Stimulated activated CD4-positive, alpha-beta T cell treated with anti-CD3 and anti-CD28 coated beads, Interleukin-12 subunit alpha, Interleukin-12 subunit beta, amount 100 ng/mL, for 4 hours (primary cell): ENCODE results near the gene MADD.

Source experiments
- DNase-seq: peaks from one replicate; pipeline ENCODE4 v3.0.0-alpha.2; 2020

Gene MADD

GRCh38 chr11:47360341-47360740 is 90.4 kb downstream of the MADD start:
- DNase-seq: no peak

GRCh38 chr11:47361419-47361818 is 91.5 kb downstream of the MADD start:
- DNase-seq: no peak

DNA sequence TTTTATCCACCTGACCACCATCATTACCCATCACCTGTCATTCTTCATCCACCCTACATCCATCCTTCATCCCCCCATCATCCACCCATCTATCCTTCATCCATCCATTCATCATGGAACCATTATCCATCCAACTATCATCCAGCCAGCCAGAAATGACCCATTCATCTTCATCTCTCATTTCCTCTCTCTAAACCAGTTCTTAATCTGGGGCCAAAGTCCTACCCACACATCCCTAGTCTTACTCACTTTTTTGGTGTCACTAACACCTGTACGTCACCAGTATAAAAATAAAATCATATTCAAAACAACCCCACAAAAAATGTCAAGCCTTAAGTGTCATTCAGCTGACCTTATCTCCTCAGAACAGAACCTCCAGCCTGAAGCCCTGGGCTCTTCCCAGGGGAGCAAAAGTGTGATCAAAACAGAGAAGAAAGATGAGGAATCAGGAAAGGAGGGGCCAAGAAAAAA is 96.1 kb downstream of the MADD start:
- DNase-seq: no peak

DNA sequence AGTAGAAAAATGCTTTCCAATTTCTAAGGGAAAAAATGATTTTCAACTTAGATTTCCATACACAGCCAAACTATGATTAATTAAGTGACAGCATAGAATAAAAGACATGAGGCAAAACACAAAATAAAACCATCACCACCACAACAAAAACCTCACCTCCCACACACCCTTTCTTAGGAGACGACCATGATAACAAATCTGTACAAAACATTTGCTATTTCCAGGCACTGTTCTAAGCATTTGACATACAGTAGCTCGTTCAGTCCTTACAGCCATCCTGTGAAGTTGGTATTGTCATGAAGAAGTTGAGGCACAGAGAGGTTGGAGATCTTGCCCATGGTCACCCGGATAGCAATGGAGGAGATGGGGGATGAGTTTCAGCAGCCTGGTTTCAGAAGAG is 99.7 kb downstream of the MADD start:
- DNase-seq: no peak

DNA sequence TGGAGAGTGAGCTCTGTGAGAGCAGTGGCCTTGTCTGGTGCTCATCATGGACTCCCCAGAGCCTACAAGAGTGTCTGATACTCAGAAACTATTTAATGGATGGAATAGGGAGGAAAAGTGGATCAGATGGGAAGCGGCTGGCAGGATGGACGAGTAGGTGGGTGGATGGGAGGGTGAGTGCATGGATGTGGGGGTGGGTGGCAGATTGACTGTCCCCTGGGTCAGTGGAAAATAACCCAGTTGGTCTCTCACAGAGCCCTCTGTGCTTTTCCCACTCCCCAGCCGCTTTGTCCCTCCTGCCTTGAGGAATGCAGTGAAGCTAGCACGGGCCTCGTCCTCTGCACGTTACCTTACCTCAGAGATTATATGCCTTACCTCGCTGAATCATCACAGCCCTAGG is 102.5 kb downstream of the MADD start:
- no peak for DNase-seq

GRCh38 chr11:47373876-47374719 is 104.2 kb downstream of the MADD start:
- DNase-seq: peak; percentile 88

- no peak for DNase-seq
Measured at GRCh38 chr11:47374720-47375019, 104.7 kb downstream of the MADD start.

GRCh38 chr11:47375020-47375419 is 105.1 kb downstream of the MADD start:
- no peak for DNase-seq

- DNase-seq: no peak
Measured at GRCh38 chr11:47375546-47376085, 105.7 kb downstream of the MADD start.

DNA sequence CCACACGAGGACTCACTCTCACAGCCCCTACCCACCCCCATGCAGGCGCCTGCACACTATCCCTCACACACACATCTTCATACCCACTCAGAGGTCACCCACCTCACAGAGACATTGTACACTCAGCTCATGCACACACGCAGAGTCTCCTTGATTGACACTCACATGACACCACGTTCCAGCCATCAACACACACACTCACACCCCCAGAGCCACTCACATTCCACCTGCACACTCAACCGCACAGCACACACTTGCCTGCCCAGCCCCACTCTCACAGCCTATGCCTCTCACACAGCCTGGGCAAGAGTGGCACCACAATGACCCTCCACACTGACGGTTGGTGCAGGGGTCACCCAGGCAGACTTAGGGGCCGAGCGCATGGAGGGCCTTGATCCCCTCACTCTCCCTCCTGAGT is 106.2 kb downstream of the MADD start:
- no peak for DNase-seq

DNA sequence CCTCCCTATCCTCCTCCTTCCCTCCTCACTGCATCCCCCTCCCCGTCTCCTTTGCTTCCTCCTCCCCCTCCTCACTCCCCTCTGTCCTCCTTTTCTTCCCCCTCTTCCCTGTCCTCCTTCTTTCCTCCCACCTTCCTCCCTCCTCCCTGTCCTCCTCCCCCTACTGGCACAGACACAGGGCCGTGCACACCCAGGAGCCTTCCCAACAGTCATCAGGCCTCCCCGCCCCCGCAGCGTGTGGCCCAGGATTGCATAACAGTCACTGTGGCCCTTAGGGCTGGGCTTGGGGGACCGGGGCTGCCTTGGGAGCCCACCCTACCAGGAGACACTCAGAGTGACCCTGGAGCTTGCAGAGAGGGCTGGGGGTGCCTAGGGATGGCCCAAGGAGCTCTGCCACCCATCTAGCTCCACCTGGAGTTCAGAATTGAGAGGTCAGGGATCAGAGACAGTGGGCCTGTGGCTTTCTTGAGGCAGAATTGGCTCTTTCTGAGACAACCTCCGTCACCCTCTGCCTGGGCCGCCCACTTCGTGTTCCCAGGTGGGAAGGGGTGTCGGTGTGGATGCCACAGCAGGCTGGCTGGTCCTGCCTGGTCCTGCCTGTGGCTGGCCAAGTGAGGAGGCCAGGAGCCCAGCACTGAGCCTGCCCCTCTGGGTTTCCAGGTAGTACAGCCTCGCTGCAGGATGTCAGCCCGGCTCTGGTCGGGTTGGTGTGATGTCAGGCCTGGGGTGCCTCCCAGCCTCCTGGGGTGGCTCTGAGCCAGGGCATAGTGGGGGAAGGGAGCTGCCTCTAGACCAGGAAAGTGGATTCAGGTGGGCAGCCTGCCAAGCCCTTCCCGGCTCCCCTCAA is 106.8 kb downstream of the MADD start:
- DNase-seq: no peak

- no peak for DNase-seq
Measured at GRCh38 chr11:47377571-47378009, 107.7 kb downstream of the MADD start.

- DNase-seq: no peak
Measured at GRCh38 chr11:47378010-47378835, 108.3 kb downstream of the MADD start, which contains the start of gene SPI1. SPI1 (minus strand) TSS chr11:47378547; CDS start chr11:47378353, 194 bp downstream.

GRCh38 chr11:47378836-47379170 is 108.9 kb downstream of the MADD start:
- DNase-seq: no peak

DNA sequence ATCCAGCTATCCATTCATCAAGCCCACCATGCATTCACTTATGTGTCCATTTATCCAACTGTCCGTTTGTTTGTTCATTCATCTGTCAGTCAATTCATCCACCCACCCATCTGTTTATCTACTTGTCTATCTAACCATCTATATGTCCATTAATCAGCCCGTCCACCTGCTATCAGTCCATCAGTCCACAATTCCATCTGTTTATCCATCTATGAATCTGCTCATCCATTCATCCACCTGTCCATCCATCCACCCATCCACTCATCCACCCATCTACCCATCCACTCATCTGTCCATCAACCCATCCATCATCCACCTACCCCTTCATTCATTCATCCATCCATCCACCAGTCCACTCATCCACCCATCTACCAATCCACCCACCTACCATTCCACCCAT is 109.4 kb downstream of the MADD start:
- no peak for DNase-seq
